ENCODE measurements around the gene PI4KB.

GRCh38 chr1:151373196-151373595, 46.0 kb upstream of the PI4KB start:
- TF ChIP-seq TOX (CRISPR knock-in tag; IDR thresholded peaks at IDR 0.05; ENCODE audit: borderline replicate concordance) (no peak), ZC3H10 (CRISPR knock-in tag; IDR thresholded peaks at IDR 0.05) (no peak), CSDC2 (CRISPR knock-in tag; IDR thresholded peaks at IDR 0.05) (no peak), PATZ1 (CRISPR knock-in tag; IDR thresholded peaks at IDR 0.05; ENCODE audit: borderline replicate concordance) (no peak), RARB (CRISPR knock-in tag; IDR thresholded peaks at IDR 0.05) (no peak), PPARA (CRISPR knock-in tag; IDR thresholded peaks at IDR 0.05; ENCODE audit: borderline replicate concordance) (no peak), GLIS3 (CRISPR knock-in tag; IDR thresholded peaks at IDR 0.05) (no peak), CSRNP3 (CRISPR knock-in tag; IDR thresholded peaks at IDR 0.05) (no peak), CREB5 (CRISPR knock-in tag; IDR thresholded peaks at IDR 0.05; ENCODE audit: low read depth) (no peak), TSHZ2 (CRISPR knock-in tag; IDR thresholded peaks at IDR 0.05) (no peak), ARNTL (CRISPR knock-in tag; IDR thresholded peaks at IDR 0.05; ENCODE audit: borderline replicate concordance, low read depth) (no peak)
